GM12892 (cell line): Measurements from ENCODE around the gene EPS8.

Source experiments
- DNase-seq: peaks from one replicate; pipeline ENCODE4 v3.0.0; 2011; ENCODE audit not compliant: insufficient read length
- FAIRE-seq: peaks from 2 replicates; lab custom pipeline; 2011; peaks lifted over from hg19 to GRCh38; lab: Jason Lieb, UNC
- POLR2A ChIP-seq: IDR thresholded peaks from 2 replicates; pipeline ENCODE4 v1.6.1; 2011; ENCODE audit warnings: low read depth, low read length, control low read depth
- POLR2AphosphoS5 ChIP-seq: IDR thresholded peaks from 2 replicates; pipeline ENCODE4 v1.6.1; 2011; ENCODE audit warnings: low read depth, low read length, control low read depth
- TAF1 ChIP-seq: IDR thresholded peaks from 2 replicates; pipeline ENCODE4 v1.6.1; 2011; ENCODE audit warnings: low read depth, mild to moderate bottlenecking, control low read depth, low read length, borderline replicate concordance

The EPS8 gene

DNA sequence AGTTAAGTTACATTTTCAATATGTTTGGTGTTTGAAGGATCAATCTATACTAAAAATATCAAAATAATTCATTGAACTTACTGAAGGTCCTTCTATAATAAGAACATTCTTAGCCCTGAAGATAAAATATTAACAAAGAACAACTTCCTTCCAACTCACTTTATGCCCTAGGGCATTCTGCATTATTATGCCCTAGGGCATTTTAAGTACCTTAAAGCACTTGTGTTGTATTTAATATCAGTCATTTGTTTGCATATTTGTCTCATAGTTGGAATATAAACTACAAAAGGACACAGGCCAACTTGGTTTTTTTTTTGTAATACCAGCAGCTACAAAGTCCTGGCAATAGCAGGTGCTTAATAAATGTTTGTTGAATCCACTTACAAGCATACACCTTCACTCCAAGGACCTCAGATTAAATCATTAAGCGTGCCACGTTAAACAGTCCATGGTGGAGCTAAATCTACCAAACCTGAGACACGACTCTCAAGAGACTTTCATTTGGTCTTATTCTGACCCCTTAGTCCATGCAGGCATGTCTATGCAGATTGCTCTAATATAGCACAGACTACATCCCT lies 50.7 kb downstream of the EPS8 start:
- TF ChIP-seq POLR2A: no peak
- no peak for TF ChIP-seq POLR2AphosphoS5
- no peak for TF ChIP-seq TAF1
- FAIRE-seq (no peak), DNase-seq (no peak)

DNA sequence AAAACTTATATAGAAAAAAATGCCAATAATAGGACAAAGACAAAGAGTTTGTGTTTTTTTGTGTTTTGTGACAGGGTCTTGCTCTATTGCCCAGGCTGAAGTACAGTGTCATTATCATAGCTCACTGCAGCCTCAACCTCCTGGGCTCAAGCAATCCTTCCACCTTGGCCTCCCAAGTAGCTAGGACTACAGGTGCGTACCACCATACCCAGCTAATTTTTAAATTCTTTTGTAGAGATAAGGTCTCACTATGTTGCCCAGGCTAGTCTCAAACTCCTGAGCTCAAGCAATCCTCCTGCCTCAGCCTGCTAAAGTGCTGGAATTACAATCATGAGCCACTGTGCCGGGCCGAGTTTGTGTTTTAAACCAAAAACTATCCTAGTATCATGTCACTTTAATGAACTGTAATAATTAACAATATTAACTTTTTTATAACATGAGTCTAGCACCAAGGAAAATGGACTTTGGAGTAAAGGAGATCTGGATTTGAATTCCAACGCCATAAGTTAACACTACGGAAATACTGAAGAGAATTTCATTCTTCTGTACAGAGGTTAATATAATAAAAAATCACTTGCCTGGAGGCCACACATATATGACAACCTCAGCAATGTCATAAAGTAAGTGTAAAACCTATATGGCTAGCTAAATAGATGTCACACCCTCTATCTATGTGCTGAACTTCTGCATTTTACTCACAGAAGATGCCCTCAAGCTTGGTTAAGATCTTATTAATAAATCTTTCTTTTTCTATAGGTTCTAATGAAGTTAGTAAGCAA lies 53.2 kb downstream of the EPS8 start:
- no peak for DNase-seq
- TF ChIP-seq POLR2A (no peak), POLR2AphosphoS5 (no peak), TAF1 (no peak)
- FAIRE-seq: no peak

DNA sequence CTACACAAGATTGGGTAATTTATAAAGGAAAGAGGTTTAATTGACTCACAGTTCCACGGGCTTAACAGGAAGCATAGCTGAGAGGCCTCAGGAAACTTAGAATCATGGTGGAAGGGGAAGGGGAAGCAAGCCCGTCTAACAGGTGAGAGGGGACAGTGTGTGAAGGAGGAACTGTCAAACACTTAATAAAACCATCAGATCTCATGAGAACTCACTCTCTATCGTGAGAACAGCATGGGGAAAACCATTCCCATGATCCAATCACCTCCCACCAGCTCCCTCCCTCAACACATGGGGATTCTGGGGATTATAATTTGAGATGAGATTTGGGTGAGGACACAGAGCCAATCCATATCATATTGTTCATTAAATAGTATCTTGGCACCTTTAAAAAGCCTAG lies 56.1 kb downstream of the EPS8 start:
- TF ChIP-seq POLR2AphosphoS5 (no peak), TAF1 (no peak), POLR2A (no peak)
- no peak for DNase-seq
- no peak for FAIRE-seq

DNA sequence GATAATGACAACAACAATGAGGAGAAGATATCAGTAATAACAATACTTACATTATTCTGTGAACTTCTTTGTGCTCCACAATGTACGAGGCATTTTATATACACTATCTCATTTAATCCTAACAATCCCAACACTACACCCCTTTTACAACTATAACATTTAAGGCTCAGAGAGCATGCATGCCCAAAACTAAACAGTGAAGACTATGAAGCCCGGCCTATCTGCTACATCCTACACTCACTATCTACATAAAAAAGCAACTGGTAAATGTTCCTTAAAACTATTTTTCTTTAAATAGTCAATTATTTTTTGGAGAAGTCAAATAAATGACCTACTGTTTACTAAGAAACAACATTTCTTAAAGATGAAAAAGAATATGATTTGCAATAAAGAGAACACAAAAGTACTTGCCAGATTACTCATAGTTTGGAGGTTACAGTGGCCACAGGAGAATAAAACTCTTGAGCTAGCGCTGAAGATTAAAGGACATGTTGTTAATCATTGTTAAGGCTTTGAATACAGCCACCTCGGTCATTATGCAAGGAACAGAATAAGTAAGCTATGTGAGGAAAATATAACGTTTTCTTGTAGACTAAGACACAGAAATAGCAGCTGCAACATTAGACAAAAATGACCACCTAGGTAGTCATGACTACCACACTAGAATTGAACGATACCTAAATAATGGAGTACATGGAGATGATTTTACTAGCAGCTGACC lies 56.7 kb downstream of the EPS8 start:
- FAIRE-seq (no peak), DNase-seq (no peak)
- TF ChIP-seq TAF1: no peak
- no peak for TF ChIP-seq POLR2A
- TF ChIP-seq POLR2AphosphoS5: no peak

DNA sequence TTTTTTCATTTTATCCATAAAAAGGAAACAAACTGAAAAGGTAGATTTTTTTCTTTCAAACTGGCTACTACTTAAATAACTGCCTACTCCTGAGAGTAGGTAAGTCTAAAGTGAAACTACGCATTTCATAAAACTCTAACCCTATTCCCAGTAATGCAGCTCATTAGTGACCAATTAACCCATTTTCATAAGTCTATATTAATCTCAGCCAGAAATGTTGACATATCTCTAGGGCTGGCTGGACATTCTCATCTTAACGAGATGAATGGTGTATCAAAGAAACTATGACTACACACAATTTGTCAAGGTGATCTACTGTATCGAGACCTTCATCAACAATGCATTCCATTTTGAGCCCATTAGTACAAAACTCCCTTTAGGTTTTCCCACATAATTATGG lies 57.2 kb downstream of the EPS8 start:
- DNase-seq: no peak
- no peak for FAIRE-seq
- TF ChIP-seq TAF1 (no peak), POLR2A (no peak), POLR2AphosphoS5 (no peak)

DNA sequence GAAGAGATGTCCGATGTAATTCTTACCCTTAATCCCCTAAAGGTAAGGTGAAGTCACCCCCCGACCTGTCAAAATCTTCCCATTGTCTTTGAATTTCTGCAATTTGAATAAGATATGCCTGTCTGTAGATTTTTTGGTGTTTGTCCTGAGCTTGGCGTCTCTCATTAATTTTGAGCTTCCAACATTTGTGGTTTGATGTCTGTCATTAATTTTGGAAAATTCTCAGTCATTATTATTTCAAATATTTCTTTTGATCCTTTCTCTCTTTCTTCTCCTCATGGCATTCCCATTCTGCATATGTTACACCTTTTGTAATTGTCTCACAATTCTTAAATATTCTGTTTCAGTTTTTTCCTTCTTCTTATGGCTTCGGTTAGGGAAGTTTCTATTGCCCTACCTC lies 60.1 kb downstream of the EPS8 start:
- DNase-seq (no peak), FAIRE-seq (no peak)
- TF ChIP-seq POLR2A (no peak), TAF1 (no peak), POLR2AphosphoS5 (no peak)

DNA sequence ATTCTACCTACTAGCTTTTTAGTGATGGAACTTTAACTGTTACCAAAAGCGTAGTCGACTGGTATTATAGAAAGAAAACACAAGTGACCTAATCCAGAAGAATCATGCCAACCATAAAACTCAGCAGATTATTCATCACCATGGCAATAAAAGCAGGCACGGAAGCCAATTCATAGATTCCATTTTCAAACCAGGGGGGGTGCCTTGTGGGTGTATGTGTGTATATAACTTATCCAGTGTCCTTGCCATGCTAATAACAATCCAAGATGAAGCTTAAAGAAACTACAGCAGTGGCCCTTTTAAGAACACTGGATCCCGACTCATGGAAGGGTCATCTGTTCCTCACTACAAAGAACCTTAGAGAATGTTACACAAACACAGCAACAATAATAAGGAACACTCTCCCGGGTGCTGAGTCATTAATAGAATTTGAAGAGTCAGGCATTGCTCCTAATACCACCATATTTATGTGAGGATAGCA lies 61.0 kb downstream of the EPS8 start:
- TF ChIP-seq TAF1: no peak
- TF ChIP-seq POLR2AphosphoS5: no peak
- TF ChIP-seq POLR2A: no peak
- no peak for FAIRE-seq
- DNase-seq: no peak

DNA sequence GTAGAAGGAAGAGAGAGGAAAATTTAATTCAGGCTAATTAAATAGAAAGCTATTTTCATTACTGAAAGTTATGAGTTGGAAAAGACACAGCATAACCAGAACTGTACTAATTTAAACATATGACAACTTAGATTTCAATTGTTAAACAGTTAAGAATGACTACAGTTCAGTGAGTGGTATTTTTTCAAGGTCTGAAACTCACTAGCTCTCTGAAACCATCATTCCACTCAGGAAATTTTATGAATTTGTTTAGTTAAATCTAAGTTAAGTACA lies 62.4 kb downstream of the EPS8 start:
- no peak for TF ChIP-seq TAF1
- TF ChIP-seq POLR2A: no peak

DNA sequence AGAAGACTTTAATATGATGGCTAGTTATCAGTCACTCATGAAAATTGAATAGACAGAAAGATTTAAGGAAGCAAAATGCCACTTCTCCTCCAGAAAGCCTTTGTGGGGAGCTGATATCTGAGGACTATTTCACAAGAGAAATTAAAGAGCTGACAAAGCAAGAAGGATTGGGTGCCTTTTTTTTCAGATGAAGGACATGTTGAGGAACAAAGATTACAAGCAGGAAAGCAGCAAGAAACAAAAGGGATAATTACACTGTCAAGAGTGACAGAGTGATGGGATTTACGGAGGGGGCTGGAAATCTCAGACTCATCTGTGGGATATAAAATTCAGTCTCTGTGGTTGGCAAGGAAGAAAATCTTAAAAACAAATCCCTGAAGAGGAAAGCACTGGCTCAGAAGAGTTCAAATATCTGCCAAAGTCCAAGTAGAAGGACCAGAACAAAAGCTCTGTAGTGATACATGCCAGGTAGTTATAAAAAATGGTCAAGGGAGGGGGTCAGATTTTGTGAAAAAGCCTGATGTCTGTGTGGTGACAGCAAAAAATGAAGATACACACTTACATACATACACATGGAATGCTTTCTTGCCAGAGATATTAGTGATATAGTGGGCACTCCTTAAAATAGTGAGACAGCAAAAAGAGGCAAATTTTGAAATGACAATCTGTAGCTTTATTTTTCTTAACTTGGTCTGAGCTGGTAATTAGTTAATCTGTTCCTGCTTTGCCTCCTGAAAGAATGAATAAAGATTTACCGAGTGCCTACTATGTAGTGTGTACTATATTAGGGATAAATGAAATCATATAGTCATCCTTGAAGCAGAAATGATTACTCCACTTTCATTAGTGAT lies 62.9 kb downstream of the EPS8 start:
- TF ChIP-seq TAF1 (no peak), POLR2AphosphoS5 (no peak), POLR2A (no peak)
- FAIRE-seq (no peak), DNase-seq (no peak)

More for the DNA sequence above, 62.4 kb downstream of the EPS8 start:
- no peak for FAIRE-seq
- DNase-seq: no peak

DNA sequence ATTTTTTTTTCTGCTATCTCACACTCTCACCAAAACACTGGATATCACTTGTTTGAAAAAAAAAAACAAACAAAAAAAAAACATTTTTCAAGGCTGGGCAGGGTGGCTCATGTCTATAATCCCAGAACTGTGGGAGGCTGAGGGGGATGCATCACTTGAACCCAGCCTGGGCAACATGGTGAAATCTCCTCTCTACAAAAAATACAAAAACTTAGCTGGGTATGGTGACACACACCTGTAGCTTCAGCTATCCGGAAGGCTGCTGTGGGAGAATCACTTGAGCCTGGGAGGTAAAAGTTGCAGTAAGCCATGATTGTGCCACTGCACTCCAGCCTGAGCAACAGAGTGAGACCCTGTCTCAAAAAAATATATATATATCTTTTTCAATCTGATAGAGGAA lies 66.2 kb downstream of the EPS8 start:
- no peak for DNase-seq
- TF ChIP-seq POLR2A (no peak), TAF1 (no peak), POLR2AphosphoS5 (no peak)

DNA sequence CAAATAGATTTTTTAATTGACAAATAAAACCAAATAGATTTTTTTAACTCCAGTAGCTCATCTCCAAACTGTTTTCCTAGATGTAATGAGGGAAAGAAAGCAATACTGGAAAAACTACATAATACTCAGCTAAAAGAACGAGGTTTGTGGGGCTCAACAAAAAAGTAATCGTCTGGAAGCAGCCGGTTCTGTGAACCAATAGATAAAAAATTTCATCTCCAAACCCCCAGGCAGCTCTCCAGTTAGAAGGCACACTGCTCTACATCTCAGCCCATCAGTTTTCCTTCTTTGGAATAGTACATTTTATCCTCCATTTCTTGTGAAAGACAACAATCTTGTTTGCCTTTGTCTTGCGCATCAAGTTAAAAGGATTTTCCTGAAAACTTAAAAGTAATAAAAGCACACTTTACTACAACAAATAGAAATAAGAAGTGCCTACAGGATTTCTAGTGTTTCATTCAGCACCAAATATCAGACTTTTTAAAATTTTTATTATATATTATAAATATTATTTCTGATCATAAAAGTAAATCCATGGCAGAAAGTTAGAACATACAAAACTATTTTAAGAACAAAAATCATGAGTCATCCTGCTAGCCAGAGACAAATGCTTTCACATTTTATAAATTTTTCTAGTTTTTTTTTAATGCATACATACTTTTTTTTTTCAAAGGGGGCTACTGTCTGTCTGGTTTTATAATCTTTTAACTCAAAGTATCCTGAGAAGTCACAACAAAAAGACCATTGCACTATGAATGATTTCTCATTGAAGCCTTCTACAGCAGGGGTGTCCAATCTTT lies 67.7 kb downstream of the EPS8 start:
- DNase-seq (no peak), FAIRE-seq (no peak)
- no peak for TF ChIP-seq TAF1
- TF ChIP-seq POLR2A: no peak
- no peak for TF ChIP-seq POLR2AphosphoS5

More for the DNA sequence above, 66.2 kb downstream of the EPS8 start:
- no peak for FAIRE-seq

DNA sequence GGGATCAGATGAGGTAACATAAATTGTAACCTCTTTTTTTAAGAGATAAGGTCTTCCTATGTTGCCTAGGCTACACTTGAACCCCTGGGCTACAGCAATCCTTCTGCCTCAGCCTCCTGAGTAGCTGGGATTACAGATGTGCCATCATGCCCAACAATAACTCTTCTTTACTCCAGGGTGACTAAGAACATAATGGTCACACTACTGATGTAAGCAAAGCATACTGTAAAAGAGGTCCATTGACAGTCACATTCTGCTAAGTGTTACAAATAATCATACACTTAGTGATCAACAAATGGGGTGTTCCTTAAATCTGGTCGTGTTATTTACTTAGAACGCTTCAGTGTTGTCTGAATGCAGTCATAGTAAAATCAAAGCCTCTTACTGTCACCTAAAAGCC lies 68.9 kb downstream of the EPS8 start:
- DNase-seq (no peak), FAIRE-seq (no peak)
- no peak for TF ChIP-seq TAF1
- TF ChIP-seq POLR2A: no peak
- no peak for TF ChIP-seq POLR2AphosphoS5
